GM19240 (cell line): ENCODE results near the gene LAMA3.

Source experiments
- DNase-seq: peaks from one replicate; pipeline ENCODE4 v3.0.0; 2011; ENCODE audit warnings: low spot score; ENCODE audit not compliant: insufficient read length

Gene LAMA3

DNA sequence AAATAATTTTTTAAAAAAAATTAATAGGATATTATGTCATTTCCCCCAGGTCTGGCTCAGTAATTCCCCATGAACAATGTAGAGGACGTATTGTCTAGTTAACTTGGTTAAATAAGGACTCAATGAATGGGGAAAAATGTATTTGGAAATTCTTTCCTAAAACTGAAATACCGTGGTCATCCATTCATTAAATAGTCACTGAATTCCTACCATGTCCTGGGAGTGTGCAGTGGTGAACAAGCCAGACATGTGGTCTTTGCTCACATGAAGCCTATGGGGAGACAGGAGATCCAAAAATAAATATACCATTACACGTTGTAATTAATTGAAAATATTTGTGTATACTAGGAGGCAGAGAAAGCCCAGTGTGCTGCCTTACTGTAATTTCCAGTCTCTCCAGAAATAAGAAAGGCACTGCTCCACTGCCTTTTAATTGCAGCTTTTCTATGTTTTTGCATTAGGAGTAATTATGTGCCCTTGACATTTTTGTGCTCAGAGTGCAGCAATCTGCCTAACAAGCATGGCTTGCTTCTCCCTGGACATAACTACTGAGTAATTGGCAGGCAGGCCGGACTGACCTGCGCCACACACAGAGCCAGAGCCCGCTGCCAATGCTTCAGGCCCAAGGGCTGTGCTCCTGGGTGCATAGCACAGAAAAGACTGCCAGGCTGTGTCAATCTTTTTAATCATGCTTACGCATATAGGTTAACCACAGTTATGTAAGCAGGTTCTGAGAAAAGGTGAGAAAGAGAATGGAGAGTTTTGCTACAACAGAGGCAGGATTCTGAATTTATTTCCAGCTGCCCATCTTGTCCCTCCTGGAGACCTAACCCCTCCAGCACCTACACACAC lies 303.1 kb downstream of the LAMA3 start:
- no peak for DNase-seq

DNA sequence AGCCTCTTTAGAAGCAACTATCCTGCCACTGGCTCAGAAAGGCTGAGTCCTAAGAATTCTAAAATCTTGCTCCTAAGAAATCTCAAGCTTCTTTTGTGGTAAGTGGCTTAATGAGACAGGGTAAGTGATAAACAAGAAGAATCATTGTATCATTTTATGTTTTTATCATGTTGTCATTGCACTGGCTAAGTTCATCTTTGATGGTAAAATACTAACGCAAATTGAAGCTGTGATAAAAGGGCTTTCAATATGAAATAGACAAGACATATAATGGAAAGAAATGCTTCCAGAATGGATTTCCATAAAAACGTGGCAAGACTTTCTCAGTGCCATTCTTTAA lies 303.7 kb downstream of the LAMA3 start:
- no peak for DNase-seq

DNA sequence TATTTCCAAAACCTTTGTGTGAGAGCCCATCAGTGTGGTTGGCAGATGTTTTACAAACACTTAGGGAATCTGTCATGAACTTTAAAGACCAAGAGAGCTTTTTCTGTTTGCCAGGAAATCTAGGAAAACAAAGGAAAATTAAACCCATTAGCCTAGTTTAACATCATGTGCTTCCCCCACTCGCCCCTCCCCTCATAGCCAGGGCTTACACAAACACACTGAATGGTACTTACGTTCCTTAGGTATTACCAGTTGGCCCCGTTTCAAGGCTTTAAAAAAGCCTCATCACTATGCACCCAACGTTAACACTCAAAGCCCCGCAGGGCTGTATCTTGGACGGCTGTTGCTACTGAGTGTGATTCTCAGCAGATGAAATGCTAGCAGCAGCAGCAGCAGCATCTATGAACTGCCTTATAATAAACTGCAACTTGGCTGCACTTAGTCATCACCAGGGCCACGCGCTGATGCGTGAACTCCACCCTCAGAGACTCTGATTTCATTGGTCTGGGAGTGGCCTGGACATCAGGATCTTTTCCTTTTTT lies 305.2 kb downstream of the LAMA3 start:
- DNase-seq, result no peak

DNA sequence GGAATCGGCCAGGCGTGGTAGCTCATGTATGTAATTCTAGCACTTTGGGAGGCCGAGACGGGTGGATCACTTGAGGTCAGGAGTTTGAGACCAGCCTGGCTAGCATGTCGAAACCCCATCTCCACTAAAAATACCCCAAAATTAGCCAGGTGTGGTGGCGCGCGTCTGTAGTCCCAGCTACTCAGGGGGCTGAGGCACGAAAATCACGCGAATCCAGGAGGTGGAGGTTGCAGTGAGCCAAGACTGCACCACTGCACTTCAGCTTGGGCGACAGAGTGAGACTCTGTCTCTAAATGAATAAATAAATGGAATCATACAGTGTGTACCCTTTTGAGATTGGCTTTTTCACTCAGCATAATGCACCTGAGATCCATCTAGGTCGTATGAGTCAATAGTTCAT lies 305.9 kb downstream of the LAMA3 start:
- DNase-seq, result no peak

DNA sequence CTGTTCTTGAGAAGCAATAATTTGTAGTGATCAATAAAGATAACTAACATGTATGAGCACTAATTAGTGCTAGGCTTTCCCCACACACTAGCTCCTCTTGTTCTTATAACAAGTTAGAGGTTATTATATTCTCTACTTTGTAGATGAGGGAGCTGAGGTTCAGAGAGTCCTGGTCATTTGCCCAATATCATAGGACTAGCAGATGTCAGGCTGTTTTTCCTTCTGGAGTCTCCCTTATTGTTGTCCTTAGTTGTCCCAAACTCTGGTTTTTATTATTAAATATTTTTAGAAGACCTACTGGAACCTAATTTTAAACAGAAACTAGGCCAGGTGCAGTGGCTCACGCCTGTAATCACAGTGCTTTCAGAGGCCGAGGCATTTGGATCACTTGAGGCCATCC lies 308.8 kb downstream of the LAMA3 start:
- no peak for DNase-seq

DNA sequence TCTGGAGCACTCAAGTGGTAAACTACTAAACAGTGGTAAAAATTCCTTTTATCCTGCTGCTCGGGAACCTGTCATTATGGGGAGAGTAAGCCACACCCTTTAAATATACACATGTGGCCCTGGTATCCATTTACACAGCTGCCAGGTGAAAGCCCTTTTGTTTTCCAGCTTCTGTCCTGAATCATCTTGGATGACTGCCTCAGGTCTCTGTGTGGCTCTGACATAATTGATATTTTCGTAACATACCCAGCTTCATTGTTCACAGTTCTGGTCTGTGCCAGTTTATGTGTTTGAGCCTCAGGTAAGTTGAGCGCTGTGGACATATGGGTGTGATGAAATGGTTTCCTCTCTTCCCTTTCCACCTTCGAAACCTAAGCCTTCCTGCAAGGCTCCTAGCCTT lies 309.6 kb downstream of the LAMA3 start:
- no peak for DNase-seq

DNA sequence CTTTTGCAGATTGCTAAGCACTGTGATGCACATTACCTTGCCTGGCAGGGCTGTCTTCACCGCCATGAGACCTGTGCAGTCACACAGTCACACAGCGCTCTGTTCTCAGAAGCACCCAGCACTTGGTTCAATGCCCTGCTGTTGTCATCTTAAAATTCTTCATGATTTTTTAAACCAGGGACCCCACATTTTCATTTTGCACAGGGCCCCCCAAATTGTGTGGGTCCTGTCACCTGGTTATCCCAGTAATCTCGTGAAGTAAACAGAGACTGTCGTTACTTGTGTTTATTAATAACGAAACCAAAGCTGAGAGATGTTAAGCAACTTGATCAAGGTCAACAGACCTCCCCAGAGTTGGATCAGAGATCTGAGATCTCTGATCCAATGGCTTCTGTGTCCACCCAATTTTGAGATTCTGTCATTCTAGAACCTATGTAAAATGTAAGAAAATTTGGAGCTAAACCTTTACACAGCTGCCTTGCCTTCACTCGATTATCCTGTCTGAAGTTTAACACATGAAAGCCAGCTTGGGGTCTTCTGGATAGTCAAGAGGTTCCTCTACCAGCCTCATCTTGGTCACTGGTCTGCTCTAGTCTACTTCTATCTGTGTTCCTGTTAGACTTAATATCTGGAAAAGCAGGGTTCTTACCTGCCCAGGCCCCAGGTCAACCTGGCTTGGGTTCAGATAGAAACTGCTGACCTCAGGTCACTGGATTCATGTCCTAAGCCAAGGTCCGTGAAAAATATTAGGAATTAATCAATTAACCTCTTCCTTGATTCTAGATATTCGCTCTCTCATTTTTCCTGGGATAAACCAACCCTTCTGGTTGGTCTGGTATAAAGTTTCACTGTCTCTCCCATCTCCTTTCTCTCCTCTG lies 311.6 kb downstream of the LAMA3 start:
- no peak for DNase-seq

DNA sequence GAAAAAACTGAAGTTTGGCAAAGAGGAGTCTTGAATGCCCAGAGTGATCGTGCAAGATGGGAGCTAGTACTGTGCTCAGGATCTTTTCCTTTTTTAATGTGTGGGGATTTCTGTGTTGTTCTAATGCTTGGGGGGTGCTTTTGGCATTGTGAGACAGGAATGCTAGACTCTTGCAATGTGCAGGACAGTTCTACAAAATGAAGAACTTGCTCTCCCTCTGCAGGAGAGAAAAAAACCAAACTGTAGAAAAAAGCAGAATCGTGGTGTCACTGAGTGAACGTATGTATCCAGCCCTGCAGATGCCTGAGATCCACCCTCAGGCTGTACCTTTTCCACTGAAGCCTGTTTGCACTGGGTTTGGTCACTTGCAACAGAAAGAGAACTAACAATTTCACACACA lies 313.2 kb downstream of the LAMA3 start:
- DNase-seq, result no peak

DNA sequence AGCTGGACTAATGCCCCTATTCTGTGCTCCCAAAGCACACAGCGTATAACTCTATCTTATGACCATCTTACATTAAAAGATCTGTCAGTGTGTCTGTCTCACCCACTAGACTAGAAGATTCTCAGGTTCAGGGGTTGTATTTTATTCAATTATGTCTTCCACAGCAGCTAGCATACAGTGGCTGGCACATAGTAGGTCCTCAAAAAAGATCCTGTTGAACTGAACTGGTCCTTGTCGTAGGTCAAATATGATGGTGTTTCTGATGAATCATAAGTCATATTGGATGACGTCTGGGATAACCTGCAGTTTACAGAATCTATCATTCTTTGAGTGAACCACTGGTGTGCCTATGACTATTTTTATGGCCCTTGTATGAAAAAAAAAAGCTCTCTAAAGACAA lies 314.0 kb downstream of the LAMA3 start:
- no peak for DNase-seq

DNA sequence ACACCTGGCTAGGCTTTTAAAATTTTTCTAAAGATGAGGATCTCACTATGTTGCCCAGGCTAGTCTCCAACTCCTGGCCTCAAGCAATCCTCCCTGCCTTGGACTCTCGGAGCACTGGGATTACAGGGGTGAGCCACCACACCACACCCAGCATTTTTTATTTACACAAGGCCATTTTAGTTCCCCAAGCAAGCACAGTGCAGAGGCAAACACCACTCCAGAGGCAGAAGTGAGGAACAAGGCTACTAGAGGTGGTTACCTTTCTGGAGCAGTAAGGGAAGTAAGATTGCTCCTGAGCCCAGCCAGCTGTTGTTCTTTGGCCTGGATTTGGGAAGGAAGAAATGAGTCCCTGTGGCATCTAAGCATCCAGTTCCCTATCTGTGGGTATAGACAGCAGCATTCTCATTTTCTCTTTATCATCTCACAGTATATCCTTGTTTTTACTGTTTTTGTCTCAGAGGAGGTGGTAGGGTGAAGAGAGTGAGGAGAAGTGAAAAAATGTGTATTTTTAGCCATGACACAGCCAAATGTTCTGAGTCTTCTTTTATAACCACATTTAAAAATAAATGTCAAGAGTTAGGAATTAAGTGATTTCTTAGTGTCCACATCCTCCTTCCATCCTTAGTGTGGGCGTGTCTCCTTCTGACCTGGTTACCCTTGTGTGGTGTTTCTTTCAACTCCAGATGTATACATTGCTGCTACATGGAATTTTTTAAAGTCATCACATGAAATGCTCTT lies 314.8 kb downstream of the LAMA3 start:
- DNase-seq, result no peak
